ENCODE results near the gene SHB. TPM values are rescaled to one million over a fixed set of nuclear protein-coding genes. Genes with fewer than 3 reads are reported as not detected.

Gene SHB
- total and polyA plus RNA-seq, 2 donors (not counting 3 experiments of a cell fraction or from before 2014, with no cell fraction given): 13.4 to 24.9 TPM

DNA sequence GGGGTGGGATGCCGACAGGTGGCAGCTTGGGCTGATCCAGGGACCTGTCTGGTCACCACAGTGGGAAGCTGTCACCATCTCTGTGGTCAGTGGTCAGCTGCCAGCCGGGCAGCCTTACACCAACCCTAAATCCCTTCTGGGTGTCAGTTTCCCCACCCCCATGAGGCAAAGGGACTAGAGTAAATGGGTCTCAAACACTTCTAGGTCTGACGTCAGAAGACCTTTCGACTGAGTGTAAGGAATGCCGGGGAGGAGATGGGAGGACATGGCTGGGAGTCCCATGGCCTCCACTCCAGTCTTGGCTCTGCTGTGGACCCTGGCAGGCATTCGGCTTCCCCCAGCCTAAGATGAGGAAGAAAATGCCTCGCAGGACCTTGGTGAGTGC, 124.8 kb downstream of the SHB start:
- dilution Hi-C loops (cut with MboI; ENCODE audit: extremely low pct_ligation_motif_present, low sequenced_read_pairs) (no loop called here), intact Hi-C loops (cut with micrococcal nuclease) (no loop called here)
- TF ChIP-seq, protein P1, sequence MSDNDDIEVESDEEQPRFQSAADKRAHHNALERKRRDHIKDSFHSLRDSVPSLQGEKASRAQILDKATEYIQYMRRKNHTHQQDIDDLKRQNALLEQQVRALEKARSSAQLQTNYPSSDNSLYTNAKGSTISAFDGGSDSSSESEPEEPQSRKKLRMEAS (IDR thresholded peaks at IDR 0.05; ENCODE audit: insufficient read depth, insufficient read length): no peak
- TF ChIP-seq FOS (IDR thresholded peaks at IDR 0.05; ENCODE audit: borderline replicate concordance, insufficient read depth, low read length) (no peak), POLR2AphosphoS5 (IDR thresholded peaks at IDR 0.05; ENCODE audit: insufficient read depth, low read depth, low read length) (no peak), JUN (IDR thresholded peaks at IDR 0.05; ENCODE audit: borderline replicate concordance, insufficient read depth, insufficient read length, low read depth) (no peak), MYC (IDR thresholded peaks at IDR 0.05; ENCODE audit: low read depth, low read length) (no peak), POLR2A (IDR thresholded peaks at IDR 0.05; ENCODE audit: low read depth, low read length) (no peak), EZH2 (IDR thresholded peaks at IDR 0.05; ENCODE audit: borderline replicate concordance, low read depth, low read length, severe bottlenecking) (no peak), GATA2 (IDR thresholded peaks at IDR 0.05; ENCODE audit: insufficient read depth, insufficient read length, low read depth, low read length) (no peak)
- TF ChIP-seq, protein P2, sequence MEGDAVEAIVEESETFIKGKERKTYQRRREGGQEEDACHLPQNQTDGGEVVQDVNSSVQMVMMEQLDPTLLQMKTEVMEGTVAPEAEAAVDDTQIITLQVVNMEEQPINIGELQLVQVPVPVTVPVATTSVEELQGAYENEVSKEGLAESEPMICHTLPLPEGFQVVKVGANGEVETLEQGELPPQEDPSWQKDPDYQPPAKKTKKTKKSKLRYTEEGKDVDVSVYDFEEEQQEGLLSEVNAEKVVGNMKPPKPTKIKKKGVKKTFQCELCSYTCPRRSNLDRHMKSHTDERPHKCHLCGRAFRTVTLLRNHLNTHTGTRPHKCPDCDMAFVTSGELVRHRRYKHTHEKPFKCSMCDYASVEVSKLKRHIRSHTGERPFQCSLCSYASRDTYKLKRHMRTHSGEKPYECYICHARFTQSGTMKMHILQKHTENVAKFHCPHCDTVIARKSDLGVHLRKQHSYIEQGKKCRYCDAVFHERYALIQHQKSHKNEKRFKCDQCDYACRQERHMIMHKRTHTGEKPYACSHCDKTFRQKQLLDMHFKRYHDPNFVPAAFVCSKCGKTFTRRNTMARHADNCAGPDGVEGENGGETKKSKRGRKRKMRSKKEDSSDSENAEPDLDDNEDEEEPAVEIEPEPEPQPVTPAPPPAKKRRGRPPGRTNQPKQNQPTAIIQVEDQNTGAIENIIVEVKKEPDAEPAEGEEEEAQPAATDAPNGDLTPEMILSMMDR (IDR thresholded peaks at IDR 0.05; ENCODE audit: extremely low read depth in 1 of 2, insufficient read depth in 1 of 2, low read depth in 1 of 2, low read length in 2 of 2): no peak
- FAIRE-seq (no peak), DNase-seq (ENCODE audit: low read depth, low spot score) (no peak)
- no TSS peak for BruUV-seq (replicated peaks)
- no peak overlapping the region for H3K4me3 ChIP-seq (replicated peaks in 1 of 3; ENCODE audit: insufficient read depth in 1 of 3, low read depth in 1 of 3, low read length in 3 of 3)
- H3K27me3 ChIP-seq (ENCODE audit: control insufficient read depth in 2 of 2, insufficient read depth in 2 of 2, low read length in 2 of 2): no peaks in the 10 kb centered on the region
- H3K4me1 ChIP-seq (ENCODE audit: control insufficient read depth, extremely low read depth, insufficient read depth, low read length): peaks cover 22% of the 10 kb centered on the region
- H4K20me1 ChIP-seq (replicated peaks; ENCODE audit: control insufficient read depth, extremely low read depth, insufficient read depth, low read length): no peaks in the 10 kb centered on the region
- H3K27ac ChIP-seq (ENCODE audit: insufficient read depth, low read depth, low read length): no peak overlapping the region
- ChIA-PET CTCF (interaction anchor here (1.8 to 2.1 kb wide), 3 partner anchors 15 to 124 kb away, joined by 6 to 12 read pairs (median 6); partner anchors contain the start of gene SHB), POLR2A (interaction anchor here (1.0 kb wide), 1 partner anchor 23 kb away, joined by 3 read pairs; no protein-coding TSS in a partner anchor)
- no peak overlapping the region for H3K9ac ChIP-seq (replicated peaks; ENCODE audit: extremely low read depth, insufficient read depth, low read length)
- H3K36me3 ChIP-seq (ENCODE audit: control insufficient read depth in 2 of 2, extremely low read depth in 1 of 2, insufficient read depth in 2 of 2, low read length in 2 of 2): peaks cover 0 to 19% of the 10 kb centered on the region in 2 experiments
- H3K9me1 ChIP-seq (replicated peaks; ENCODE audit: control insufficient read depth, extremely low read depth, insufficient read depth, low read length): no peaks in the 10 kb centered on the region
- no peak overlapping the region for H2AFZ ChIP-seq (ENCODE audit: low read depth, low read length)
- H3K9me3 ChIP-seq (replicated peaks; ENCODE audit: control insufficient read depth, insufficient read depth, low read length): no peaks in the 10 kb centered on the region
- no peak overlapping the region for H3K4me2 ChIP-seq (ENCODE audit: insufficient read depth, low read length)
- H3K79me2 ChIP-seq (ENCODE audit: control insufficient read depth, insufficient read depth, low read length): no peaks in the 10 kb centered on the region

Measured in endothelial cell of umbilical vein (primary cell).